Heart left ventricle (tissue), 13 donors: ENCODE measurements around the gene QSOX2.

Source experiments
- CTCF ChIP-seq, 12 donors: fragments of 200-600 bp; sonication (generic) in 4 of 12; IDR thresholded peaks; one replicate each; pipeline versions ENCODE4 v1.5.0 to v1.8.0; 2018 to 2022; ENCODE audit warnings: antibody characterized with exemption in 12 of 12, mild to moderate bottlenecking in 5 of 12
- POLR2A ChIP-seq, 2 donors: fragments of 450-650 bp; IDR thresholded peaks; one replicate each; pipeline ENCODE4 v1.6.1; 2017; ENCODE audit warnings: antibody characterized with exemption in 2 of 2, mild to moderate bottlenecking in 2 of 2, moderate library complexity in 2 of 2
- donor health status: ischemic (EF 13 %, LVEDD 7.1; RV severe dilation, severe dysfunction).
- donor health status: DM: no; HTN: yes; CAD: no.
- donor health status: DM: no; HTN: no; CAD: no.
- donor health status: ischemic (EF 25% LVEDD 6.9; RV normal size, moderate dysfunction).
- donor health status: ischemic (EF 25% LVEDD 5.7; RV mildly dilated, moderate dysfunction).
- donor health status: ischemic (EF 35%, LVEDD 5.7; RV mildly dilated, moderate dysfunction).
- donor health status: nonischemic (EF 11% LVEDD 7.7; RV severe dilation, severe dysfunction).
- donor health status: DM: yes; HTN: yes; CAD: no.
- donor health status: PGD.
- donor health status: ischemic (EF 29% LVEDD 5.4; RV normal size, mild dysfunction).
- donor health status: nonischemic (EF 23%, LVEDD 6.1; RV moderate dilation, normal function).

- TF ChIP-seq CTCF (IDR thresholded peaks at IDR 0.05) = no peak
- TF ChIP-seq POLR2A (IDR thresholded peaks at IDR 0.05) = no peak
Observed at GRCh38 chr9:136231478-136232297, 13.9 kb downstream of the QSOX2 start.
